ENCODE results near the gene UNC13B.

Gene UNC13B

DNA sequence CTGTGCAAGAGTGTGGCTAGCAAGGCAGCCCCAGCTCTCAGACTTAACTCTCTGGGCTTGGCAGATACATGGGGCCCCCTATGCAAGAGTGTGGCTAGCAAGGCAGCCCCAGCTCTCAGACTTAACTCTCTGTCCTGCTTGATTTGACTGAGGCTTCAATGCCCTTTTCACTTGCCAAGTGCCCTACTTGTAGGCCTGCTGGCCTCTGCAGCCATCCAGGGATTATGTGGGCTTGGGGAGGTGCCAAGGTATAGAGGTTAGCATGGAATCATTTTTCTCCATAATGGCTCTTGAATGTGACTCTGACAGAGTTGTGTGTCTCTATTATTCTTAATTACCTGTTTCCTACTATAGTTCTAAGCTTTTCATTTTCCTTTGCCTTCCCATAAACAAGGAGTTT lies 212.6 kb downstream of the UNC13B start:
- POLR2A ChIA-PET, result no interaction called here
- Histone ChIP-seq H3K4me1 (ENCODE audit: control insufficient read depth, insufficient read depth, low read length) (no peaks in the 10 kb centered on the region), H3K4me3 (ENCODE audit: low read depth, low read length) (no peak overlapping the region), H3K36me3 (ENCODE audit: control insufficient read depth in 2 of 2, insufficient read depth in 1 of 2, low read length in 2 of 2) (peaks cover 0 to 4% of the 10 kb centered on the region in 2 experiments; a peak in 1 of 3 replicates), H3K9me3 (ENCODE audit: control insufficient read depth, insufficient read depth, low read depth, low read length) (no peaks in the 10 kb centered on the region), H3K27ac (ENCODE audit: extremely low read depth, low read depth, low read length) (no peak overlapping the region)
- TF ChIP-seq ZNF449 (tag by site-specific recombination; IDR thresholded peaks at IDR 0.05) (no peak), ZNF362 (tag by site-specific recombination; IDR thresholded peaks at IDR 0.05) (no peak), RBAK (tag by site-specific recombination; IDR thresholded peaks at IDR 0.05) (no peak), ZNF114 (tag by site-specific recombination; IDR thresholded peaks at IDR 0.05) (no peak)
- CTCF ChIA-PET, result no interaction called here

- TF ChIP-seq IKZF3 (tag by site-specific recombination; IDR thresholded peaks at IDR 0.05), result no peak
- Histone ChIP-seq H3K36me3 (ENCODE audit: control insufficient read depth in 2 of 2, insufficient read depth in 1 of 2, low read length in 2 of 2) (peaks cover 0 to 4% of the 10 kb centered on the region in 2 experiments; a peak in 1 of 3 replicates), H3K9me3 (ENCODE audit: control insufficient read depth, insufficient read depth, low read depth, low read length) (no peaks in the 10 kb centered on the region), H3K4me1 (ENCODE audit: control insufficient read depth, insufficient read depth, low read length) (no peaks in the 10 kb centered on the region), H3K27ac (ENCODE audit: extremely low read depth, low read depth, low read length) (no peak overlapping the region), H3K4me3 (ENCODE audit: low read depth, low read length) (no peak overlapping the region)
- POLR2A ChIA-PET, result no interaction called here
- CTCF ChIA-PET, result no interaction called here
Observed at GRCh38 chr9:35374910-35375309, 213.1 kb downstream of the UNC13B start.

GRCh38 chr9:35380039-35380438 lies 218.2 kb downstream of the UNC13B start:
- peaks cover 0 to 16% of the 10 kb centered on the region in 2 experiments; a peak in 1 of 3 replicates for H3K36me3 ChIP-seq (ENCODE audit: control insufficient read depth in 2 of 2, insufficient read depth in 1 of 2, low read length in 2 of 2)
- H3K4me1 ChIP-seq (ENCODE audit: control insufficient read depth, insufficient read depth, low read length), result no peaks in the 10 kb centered on the region
- no peaks in the 10 kb centered on the region for H3K9me3 ChIP-seq (ENCODE audit: control insufficient read depth, insufficient read depth, low read depth, low read length)
- CTCF ChIA-PET, result interaction anchor here (0.6 kb wide), 1 partner anchor 11 kb away, joined by 3 read pairs; no protein-coding TSS in a partner anchor
- POLR2A ChIA-PET, result interaction anchor here (0.9 kb wide), 1 partner anchor 9 kb away, joined by 3 read pairs; no protein-coding TSS in a partner anchor
- H3K27ac ChIP-seq (ENCODE audit: extremely low read depth, low read depth, low read length), result no peak overlapping the region
- no peak overlapping the region for H3K4me3 ChIP-seq (ENCODE audit: low read depth, low read length)
- TF ChIP-seq, protein P1, sequence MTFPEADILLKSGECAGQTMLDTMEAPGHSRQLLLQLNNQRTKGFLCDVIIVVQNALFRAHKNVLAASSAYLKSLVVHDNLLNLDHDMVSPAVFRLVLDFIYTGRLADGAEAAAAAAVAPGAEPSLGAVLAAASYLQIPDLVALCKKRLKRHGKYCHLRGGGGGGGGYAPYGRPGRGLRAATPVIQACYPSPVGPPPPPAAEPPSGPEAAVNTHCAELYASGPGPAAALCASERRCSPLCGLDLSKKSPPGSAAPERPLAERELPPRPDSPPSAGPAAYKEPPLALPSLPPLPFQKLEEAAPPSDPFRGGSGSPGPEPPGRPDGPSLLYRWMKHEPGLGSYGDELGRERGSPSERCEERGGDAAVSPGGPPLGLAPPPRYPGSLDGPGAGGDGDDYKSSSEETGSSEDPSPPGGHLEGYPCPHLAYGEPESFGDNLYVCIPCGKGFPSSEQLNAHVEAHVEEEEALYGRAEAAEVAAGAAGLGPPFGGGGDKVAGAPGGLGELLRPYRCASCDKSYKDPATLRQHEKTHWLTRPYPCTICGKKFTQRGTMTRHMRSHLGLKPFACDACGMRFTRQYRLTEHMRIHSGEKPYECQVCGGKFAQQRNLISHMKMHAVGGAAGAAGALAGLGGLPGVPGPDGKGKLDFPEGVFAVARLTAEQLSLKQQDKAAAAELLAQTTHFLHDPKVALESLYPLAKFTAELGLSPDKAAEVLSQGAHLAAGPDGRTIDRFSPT (tag by site-specific recombination; IDR thresholded peaks at IDR 0.05), result no peak
- no peak for TF ChIP-seq KLF17 (tag by site-specific recombination; IDR thresholded peaks at IDR 0.05)
- TF ChIP-seq ZNF548 (tag by site-specific recombination; IDR thresholded peaks at IDR 0.05), result no peak
- no peak for TF ChIP-seq ZNF48 (tag by site-specific recombination; IDR thresholded peaks at IDR 0.05)
- TF ChIP-seq HOXA7 (CRISPR knock-in tag; IDR thresholded peaks at IDR 0.05; ENCODE audit: borderline replicate concordance), result no peak
- no peak for TF ChIP-seq ZNF518A (tag by site-specific recombination; conservative IDR thresholded peaks at IDR 0.05; ENCODE audit: low read depth)
- no peak for TF ChIP-seq ZBTB7A (tag by site-specific recombination; IDR thresholded peaks at IDR 0.05; ENCODE audit: low read depth)
- no peak for TF ChIP-seq KLF1 (tag by site-specific recombination; IDR thresholded peaks at IDR 0.05)
- TF ChIP-seq ZFP41 (tag by site-specific recombination; IDR thresholded peaks at IDR 0.05; ENCODE audit: borderline replicate concordance), result no peak
- TF ChIP-seq ZNF658 (tag by site-specific recombination; IDR thresholded peaks at IDR 0.05), result no peak
- no peak for TF ChIP-seq ZNF391 (tag by site-specific recombination; IDR thresholded peaks at IDR 0.05; ENCODE audit: borderline replicate concordance, low read depth)
- TF ChIP-seq ZNF837 (tag by site-specific recombination; IDR thresholded peaks at IDR 0.05), result no peak
- no peak for TF ChIP-seq ZNF266 (tag by site-specific recombination; IDR thresholded peaks at IDR 0.05; ENCODE audit: low read depth)
- TF ChIP-seq ZNF529 (tag by site-specific recombination; IDR thresholded peaks at IDR 0.05; ENCODE audit: insufficient replicate concordance), result no peak
- TF ChIP-seq SP3 (tag by site-specific recombination; IDR thresholded peaks at IDR 0.05), result no peak
- TF ChIP-seq ZIC2 (tag by site-specific recombination; IDR thresholded peaks at IDR 0.05), result no peak
- TF ChIP-seq ZNF768 (tag by site-specific recombination; IDR thresholded peaks at IDR 0.05), result no peak
